Measurements from ENCODE around the gene TVP23A. TPM values are rescaled to one million over a fixed set of nuclear protein-coding genes. Genes with fewer than 3 reads are reported as not detected.

The TVP23A gene
- polyA plus RNA-seq, 1 donor from 2014 or later, result 9.1 TPM

DNA sequence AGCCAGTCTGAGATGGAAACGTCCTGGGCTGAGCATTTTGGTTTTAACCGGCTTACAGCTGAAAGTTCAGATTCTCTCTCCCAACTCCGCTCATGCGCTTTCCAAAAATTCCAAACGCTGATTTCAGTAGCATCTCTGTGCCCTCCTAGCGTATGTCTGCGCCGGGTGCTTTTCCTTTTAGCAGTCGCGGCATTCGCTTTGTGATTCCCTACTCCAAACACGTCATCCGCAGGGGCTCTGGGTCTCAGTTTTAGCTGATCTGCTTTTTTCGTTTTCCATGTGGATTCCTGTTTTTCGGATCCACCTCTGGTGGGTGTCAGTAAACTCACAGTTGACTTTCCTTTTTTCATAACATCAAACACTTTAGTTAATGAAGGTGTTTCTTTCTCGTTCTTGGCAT is 22.1 kb upstream of the TVP23A start:
- Histone ChIP-seq H3K9ac (ENCODE audit: low read length) (no peak overlapping the region), H3K79me2 (replicated peaks; ENCODE audit: insufficient read depth, low read length) (no peaks in the 10 kb centered on the region), H3K9me3 (ENCODE audit: low read length) (no peaks in the 10 kb centered on the region), H3F3A (ENCODE audit: insufficient read depth, low read length, poor library complexity, severe bottlenecking) (no peaks in the 10 kb centered on the region), H3K27me3 (ENCODE audit: insufficient read depth, low read depth, low read length) (no peaks in the 10 kb centered on the region), H3K27ac (ENCODE audit: low read length) (no peak overlapping the region), H3K4me3 (ENCODE audit: low read length) (no peak overlapping the region), H3K9me2 (ENCODE audit: insufficient read depth, low read length) (no peaks in the 10 kb centered on the region), H3K36me3 (ENCODE audit: insufficient read depth, low read length) (no peaks in the 10 kb centered on the region), H2AFZ (ENCODE audit: low read depth, low read length) (no peak overlapping the region), H4K20me1 (ENCODE audit: insufficient read depth) (no peaks in the 10 kb centered on the region), H3K4me2 (ENCODE audit: low read length) (no peak overlapping the region)
- TF ChIP-seq EZH2 (IDR thresholded peaks at IDR 0.05; ENCODE audit: borderline replicate concordance, insufficient read depth, low read length, poor library complexity, severe bottlenecking), result no peak
- TF ChIP-seq MXI1 (conservative IDR thresholded peaks at IDR 0.05; ENCODE audit: poor library complexity, severe bottlenecking), result no peak
- no peak for TF ChIP-seq RAD21 (conservative IDR thresholded peaks at IDR 0.05)
- no peak for TF ChIP-seq POLR2AphosphoS5 (IDR thresholded peaks at IDR 0.05)
- no peak for TF ChIP-seq TAF1 (IDR thresholded peaks at IDR 0.05; ENCODE audit: low read depth)
- TF ChIP-seq SMC3 (conservative IDR thresholded peaks at IDR 0.05; ENCODE audit: poor library complexity), result no peak
- TF ChIP-seq, protein P1, sequence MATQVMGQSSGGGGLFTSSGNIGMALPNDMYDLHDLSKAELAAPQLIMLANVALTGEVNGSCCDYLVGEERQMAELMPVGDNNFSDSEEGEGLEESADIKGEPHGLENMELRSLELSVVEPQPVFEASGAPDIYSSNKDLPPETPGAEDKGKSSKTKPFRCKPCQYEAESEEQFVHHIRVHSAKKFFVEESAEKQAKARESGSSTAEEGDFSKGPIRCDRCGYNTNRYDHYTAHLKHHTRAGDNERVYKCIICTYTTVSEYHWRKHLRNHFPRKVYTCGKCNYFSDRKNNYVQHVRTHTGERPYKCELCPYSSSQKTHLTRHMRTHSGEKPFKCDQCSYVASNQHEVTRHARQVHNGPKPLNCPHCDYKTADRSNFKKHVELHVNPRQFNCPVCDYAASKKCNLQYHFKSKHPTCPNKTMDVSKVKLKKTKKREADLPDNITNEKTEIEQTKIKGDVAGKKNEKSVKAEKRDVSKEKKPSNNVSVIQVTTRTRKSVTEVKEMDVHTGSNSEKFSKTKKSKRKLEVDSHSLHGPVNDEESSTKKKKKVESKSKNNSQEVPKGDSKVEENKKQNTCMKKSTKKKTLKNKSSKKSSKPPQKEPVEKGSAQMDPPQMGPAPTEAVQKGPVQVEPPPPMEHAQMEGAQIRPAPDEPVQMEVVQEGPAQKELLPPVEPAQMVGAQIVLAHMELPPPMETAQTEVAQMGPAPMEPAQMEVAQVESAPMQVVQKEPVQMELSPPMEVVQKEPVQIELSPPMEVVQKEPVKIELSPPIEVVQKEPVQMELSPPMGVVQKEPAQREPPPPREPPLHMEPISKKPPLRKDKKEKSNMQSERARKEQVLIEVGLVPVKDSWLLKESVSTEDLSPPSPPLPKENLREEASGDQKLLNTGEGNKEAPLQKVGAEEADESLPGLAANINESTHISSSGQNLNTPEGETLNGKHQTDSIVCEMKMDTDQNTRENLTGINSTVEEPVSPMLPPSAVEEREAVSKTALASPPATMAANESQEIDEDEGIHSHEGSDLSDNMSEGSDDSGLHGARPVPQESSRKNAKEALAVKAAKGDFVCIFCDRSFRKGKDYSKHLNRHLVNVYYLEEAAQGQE (IDR thresholded peaks at IDR 0.05; ENCODE audit: borderline replicate concordance), result no peak
- TF ChIP-seq, protein P2, sequence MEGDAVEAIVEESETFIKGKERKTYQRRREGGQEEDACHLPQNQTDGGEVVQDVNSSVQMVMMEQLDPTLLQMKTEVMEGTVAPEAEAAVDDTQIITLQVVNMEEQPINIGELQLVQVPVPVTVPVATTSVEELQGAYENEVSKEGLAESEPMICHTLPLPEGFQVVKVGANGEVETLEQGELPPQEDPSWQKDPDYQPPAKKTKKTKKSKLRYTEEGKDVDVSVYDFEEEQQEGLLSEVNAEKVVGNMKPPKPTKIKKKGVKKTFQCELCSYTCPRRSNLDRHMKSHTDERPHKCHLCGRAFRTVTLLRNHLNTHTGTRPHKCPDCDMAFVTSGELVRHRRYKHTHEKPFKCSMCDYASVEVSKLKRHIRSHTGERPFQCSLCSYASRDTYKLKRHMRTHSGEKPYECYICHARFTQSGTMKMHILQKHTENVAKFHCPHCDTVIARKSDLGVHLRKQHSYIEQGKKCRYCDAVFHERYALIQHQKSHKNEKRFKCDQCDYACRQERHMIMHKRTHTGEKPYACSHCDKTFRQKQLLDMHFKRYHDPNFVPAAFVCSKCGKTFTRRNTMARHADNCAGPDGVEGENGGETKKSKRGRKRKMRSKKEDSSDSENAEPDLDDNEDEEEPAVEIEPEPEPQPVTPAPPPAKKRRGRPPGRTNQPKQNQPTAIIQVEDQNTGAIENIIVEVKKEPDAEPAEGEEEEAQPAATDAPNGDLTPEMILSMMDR (IDR thresholded peaks at IDR 0.05; ENCODE audit: poor library complexity, severe bottlenecking), result no peak
- TF ChIP-seq EP300 (conservative IDR thresholded peaks at IDR 0.05; ENCODE audit: poor library complexity, severe bottlenecking), result no peak

DNA sequence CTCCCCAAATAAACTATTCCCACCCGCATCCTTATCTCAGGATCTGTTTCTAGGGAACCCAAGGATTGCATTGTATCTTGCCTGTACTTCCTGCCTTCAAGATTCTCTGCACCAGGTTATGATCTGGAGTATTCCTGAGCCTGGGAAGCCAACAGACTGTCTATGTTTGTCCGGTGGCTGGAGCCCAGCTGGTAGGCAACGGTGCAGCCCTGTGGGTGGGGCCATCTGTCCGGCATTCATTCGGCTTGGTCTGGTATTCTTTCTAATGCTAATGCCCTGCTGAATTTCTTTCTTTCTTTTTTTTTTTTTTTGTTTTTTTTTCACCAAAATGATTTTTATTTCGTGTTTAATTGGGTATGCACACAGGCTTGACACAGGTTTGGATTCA is 20.7 kb upstream of the TVP23A start:
- H3K4me2 ChIP-seq (ENCODE audit: low read length), result no peak overlapping the region
- H2AFZ ChIP-seq (ENCODE audit: low read depth, low read length), result no peak overlapping the region
- H3F3A ChIP-seq (ENCODE audit: insufficient read depth, low read length, poor library complexity, severe bottlenecking), result no peaks in the 10 kb centered on the region
- H3K9me3 ChIP-seq (ENCODE audit: low read length), result no peaks in the 10 kb centered on the region
- no peak overlapping the region for H3K27ac ChIP-seq (ENCODE audit: low read length)
- no peak overlapping the region for H3K9ac ChIP-seq (ENCODE audit: low read length)
- H3K36me3 ChIP-seq (ENCODE audit: insufficient read depth, low read length), result no peaks in the 10 kb centered on the region
- H3K9me2 ChIP-seq (ENCODE audit: insufficient read depth, low read length), result no peaks in the 10 kb centered on the region
- no peak overlapping the region for H3K4me3 ChIP-seq (ENCODE audit: low read length)
- TF ChIP-seq MXI1 (conservative IDR thresholded peaks at IDR 0.05; ENCODE audit: poor library complexity, severe bottlenecking), result no peak
- no peak for TF ChIP-seq POLR2AphosphoS5 (IDR thresholded peaks at IDR 0.05)
- TF ChIP-seq RAD21 (conservative IDR thresholded peaks at IDR 0.05), result no peak
- TF ChIP-seq SMC3 (conservative IDR thresholded peaks at IDR 0.05; ENCODE audit: poor library complexity), result no peak
- TF ChIP-seq EP300 (conservative IDR thresholded peaks at IDR 0.05; ENCODE audit: poor library complexity, severe bottlenecking), result no peak
- TF ChIP-seq, protein P2 (IDR thresholded peaks at IDR 0.05; ENCODE audit: poor library complexity, severe bottlenecking), result no peak
- TF ChIP-seq, protein P1 (IDR thresholded peaks at IDR 0.05; ENCODE audit: borderline replicate concordance), result no peak
- TF ChIP-seq TAF1 (IDR thresholded peaks at IDR 0.05; ENCODE audit: low read depth), result no peak
- no peak for TF ChIP-seq EZH2 (IDR thresholded peaks at IDR 0.05; ENCODE audit: borderline replicate concordance, insufficient read depth, low read length, poor library complexity, severe bottlenecking)
- H4K20me1 ChIP-seq (ENCODE audit: insufficient read depth), result no peaks in the 10 kb centered on the region
- H3K79me2 ChIP-seq (replicated peaks; ENCODE audit: insufficient read depth, low read length), result no peaks in the 10 kb centered on the region
- H3K27me3 ChIP-seq (ENCODE audit: insufficient read depth, low read depth, low read length), result no peaks in the 10 kb centered on the region
